K562 (cell line): ENCODE results near the gene LRRC61. TPM values are rescaled to one million over a fixed set of nuclear protein-coding genes. Genes with fewer than 3 reads are reported as not detected.

Source experiments
- CHCHD3 ChIP-seq: fragments of 250-450 bp; sonication (Bioruptor Pico); IDR thresholded peaks from 2 replicates; pipeline ENCODE4 v2.1.2; 2022; ENCODE audit warnings: mild to moderate bottlenecking
- CTBP1 ChIP-seq: fragments of 450-650 bp; IDR thresholded peaks from 2 replicates; pipeline ENCODE4 v1.6.1; 2016; ENCODE audit warnings: borderline replicate concordance
- ETV1 ChIP-seq: fragments of 450-650 bp; conservative IDR thresholded peaks from 2 replicates; pipeline ENCODE4 v1.6.1; 2016; ENCODE audit warnings: missing genetic modification characterization, control low read depth, low read depth, missing compliant biosample characterization
- EZH2 ChIP-seq: IDR thresholded peaks from 2 replicates; pipeline ENCODE4 v1.6.1; 2012; ENCODE audit warnings: low read depth, mild to moderate bottlenecking, inconsistent platforms, low read length, borderline replicate concordance
- GATA2 ChIP-seq: sonication (generic); formaldehyde crosslinking; IDR thresholded peaks from 2 replicates; pipeline ENCODE4 v1.4.0; 2020; ENCODE audit warnings: mild to moderate bottlenecking, missing genetic modification reagents
- HOMEZ ChIP-seq: fragments of 250-450 bp; sonication (Bioruptor Pico); IDR thresholded peaks from 2 replicates; pipeline ENCODE4 v1.4.0; 2020; ENCODE audit warnings: mild to moderate bottlenecking, moderate library complexity
- KDM5B ChIP-seq: fragments of 200-600 bp; sonication (generic); IDR thresholded peaks from 2 replicates; pipeline ENCODE4 v1.6.1; 2012; ENCODE audit warnings: low read depth, mild to moderate bottlenecking, moderate library complexity, low read length, control low read depth, inconsistent platforms; ENCODE audit not compliant: insufficient replicate concordance
- KHSRP ChIP-seq: fragments of 450-650 bp; IDR thresholded peaks from 2 replicates; pipeline ENCODE4 v1.6.1; 2017
- MCM3 ChIP-seq: fragments of 450-650 bp; IDR thresholded peaks from 2 replicates; pipeline ENCODE4 v1.6.1; 2016
- NCOA1 ChIP-seq: fragments of 450-650 bp; IDR thresholded peaks from 2 replicates; pipeline ENCODE4 v1.6.1; 2016; ENCODE audit warnings: low read depth
- NCOA4 ChIP-seq: fragments of 450-650 bp; IDR thresholded peaks from 2 replicates; pipeline ENCODE4 v1.6.1; 2018; ENCODE audit warnings: mild to moderate bottlenecking; ENCODE audit not compliant: partially characterized antibody
- NFIX ChIP-seq: fragments of 250-450 bp; sonication (Bioruptor Pico); IDR thresholded peaks from 2 replicates; pipeline ENCODE4 v1.4.0; 2020; ENCODE audit warnings: low read depth, mild to moderate bottlenecking, moderate library complexity
- PHB2 ChIP-seq: fragments of 450-650 bp; IDR thresholded peaks from 2 replicates; pipeline ENCODE4 v1.6.1; 2017; ENCODE audit warnings: low read depth
- PRMT5 ChIP-seq: sonication (generic); formaldehyde crosslinking; IDR thresholded peaks from 2 replicates; pipeline ENCODE4 v1.5.0; 2020; ENCODE audit warnings: missing genetic modification reagents
- SMAD3 ChIP-seq: fragments of 450-650 bp; formaldehyde crosslinking; conservative IDR thresholded peaks from 2 replicates; pipeline ENCODE4 v1.4.0; 2020; ENCODE audit warnings: mild to moderate bottlenecking
- ZNF644 ChIP-seq: fragments of 200-800 bp; sonication (Bioruptor generic); IDR thresholded peaks from 2 replicates; pipeline ENCODE4 v1.6.1; 2016; ENCODE audit warnings: low read depth, missing genetic modification characterization, missing compliant biosample characterization
- ZNF668 ChIP-seq: fragments of 250-450 bp; sonication (Bioruptor Pico); IDR thresholded peaks from 2 replicates; pipeline ENCODE4 v1.8.0; 2022; ENCODE audit warnings: mild to moderate bottlenecking, inconsistent platforms
- polyA plus RNA-seq, 8 experiments: library from polyadenylated mRNA; depleted of rRNA in 4 of 8; stranded (reverse) in 5 of 8; unstranded in 3 of 8; fragments of >200 nt; fragmentation: Nextera tagmentation in 2 of 8; fragmentation: Illumina TruSeq in 1 of 8; extraction: Ambion mirVana in 2 of 8; extraction: Trizol in 1 of 8; gene quantifications; 2 replicates each; pipeline versions ENCODE4 v1.2.1 to v1.2.3, GENCODE V29; 2011 to 2014; ENCODE audit warnings: inconsistent platforms in 1 of 8, missing spikeins in 1 of 8
- total RNA-seq, 7 experiments: library from RNA; depleted of rRNA in 6 of 7; stranded (reverse); fragments of >200 nt in 6 of 7; fragmentation: Illumina TruSeq in 2 of 7; extraction: Trizol in 2 of 7; gene quantifications; 2 replicates each; pipeline versions ENCODE4 v1.2.1 to v1.2.3, GENCODE V29; 2011 to 2021; ENCODE audit warnings: low replicate concordance in 1 of 7
- TF ChIP-seq, protein P1 (sequence below): fragments of 250-450 bp; sonication (Bioruptor Pico); IDR thresholded peaks from 2 replicates; pipeline ENCODE4 v1.8.0; 2021; ENCODE audit warnings: borderline replicate concordance, mild to moderate bottlenecking, moderate library complexity; ENCODE audit not compliant: poor library complexity, severe bottlenecking
- TF ChIP-seq, protein P2 (sequence below): fragments of 250-450 bp; sonication (Bioruptor Pico); IDR thresholded peaks from 2 replicates; pipeline ENCODE4 v1.8.0; 2021; ENCODE audit warnings: moderate library complexity, mild to moderate bottlenecking, inconsistent platforms
- TF ChIP-seq, protein P3 (sequence below): fragments of 250-450 bp; sonication (Bioruptor Pico); IDR thresholded peaks from 2 replicates; pipeline ENCODE4 v1.8.0; 2021; ENCODE audit warnings: moderate library complexity, mild to moderate bottlenecking, inconsistent platforms
- TF ChIP-seq, protein P4 (sequence below): fragments of 250-450 bp; sonication (Bioruptor Pico); IDR thresholded peaks from 2 replicates; pipeline ENCODE4 v1.5.0; 2021; ENCODE audit warnings: mild to moderate bottlenecking, moderate library complexity

LRRC61 gene
- total and polyA plus RNA-seq, 9 of the 15 experiments (the other 6 are each of a cell fraction or from before 2014, with no cell fraction given): 1.3 to 55.2 (median 35.2) TPM

GRCh38 chr7:150317748-150318444 is 5.3 kb upstream of the LRRC61 start (continued):
- TF ChIP-seq, protein P1, sequence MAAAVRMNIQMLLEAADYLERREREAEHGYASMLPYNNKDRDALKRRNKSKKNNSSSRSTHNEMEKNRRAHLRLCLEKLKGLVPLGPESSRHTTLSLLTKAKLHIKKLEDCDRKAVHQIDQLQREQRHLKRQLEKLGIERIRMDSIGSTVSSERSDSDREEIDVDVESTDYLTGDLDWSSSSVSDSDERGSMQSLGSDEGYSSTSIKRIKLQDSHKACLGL (CRISPR knock-in tag): no peak
- TF ChIP-seq, protein P2, sequence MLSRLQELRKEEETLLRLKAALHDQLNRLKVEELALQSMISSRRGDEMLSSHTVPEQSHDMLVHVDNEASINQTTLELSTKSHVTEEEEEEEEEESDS (CRISPR knock-in tag): no peak
- TF ChIP-seq PHB2 (no peak), CTBP1 (peak; percentile 63; the same call in 1 of the 2 replicates), NCOA4 (no peak), KDM5B (no peak), NCOA1 (no peak; the same call in 1 of the 2 replicates), ETV1 (tag) (peak; percentile 76), EZH2 (no peak), MCM3 (no peak), GATA2 (CRISPR knock-in tag) (no peak), CHCHD3 (CRISPR knock-in tag) (no peak), ZNF668 (no peak), ZNF644 (peak; percentile 58; the same call in 1 of the 2 replicates), HOMEZ (CRISPR knock-in tag) (no peak), NFIX (CRISPR knock-in tag) (no peak), SMAD3 (CRISPR knock-in tag) (peak; percentile 58; the same call in 1 of the 2 replicates), PRMT5 (CRISPR knock-in tag) (no peak), KHSRP (no peak)
- TF ChIP-seq, protein P3, sequence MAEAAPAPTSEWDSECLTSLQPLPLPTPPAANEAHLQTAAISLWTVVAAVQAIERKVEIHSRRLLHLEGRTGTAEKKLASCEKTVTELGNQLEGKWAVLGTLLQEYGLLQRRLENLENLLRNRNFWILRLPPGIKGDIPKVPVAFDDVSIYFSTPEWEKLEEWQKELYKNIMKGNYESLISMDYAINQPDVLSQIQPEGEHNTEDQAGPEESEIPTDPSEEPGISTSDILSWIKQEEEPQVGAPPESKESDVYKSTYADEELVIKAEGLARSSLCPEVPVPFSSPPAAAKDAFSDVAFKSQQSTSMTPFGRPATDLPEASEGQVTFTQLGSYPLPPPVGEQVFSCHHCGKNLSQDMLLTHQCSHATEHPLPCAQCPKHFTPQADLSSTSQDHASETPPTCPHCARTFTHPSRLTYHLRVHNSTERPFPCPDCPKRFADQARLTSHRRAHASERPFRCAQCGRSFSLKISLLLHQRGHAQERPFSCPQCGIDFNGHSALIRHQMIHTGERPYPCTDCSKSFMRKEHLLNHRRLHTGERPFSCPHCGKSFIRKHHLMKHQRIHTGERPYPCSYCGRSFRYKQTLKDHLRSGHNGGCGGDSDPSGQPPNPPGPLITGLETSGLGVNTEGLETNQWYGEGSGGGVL (CRISPR knock-in tag): no peak
- TF ChIP-seq, protein P4, sequence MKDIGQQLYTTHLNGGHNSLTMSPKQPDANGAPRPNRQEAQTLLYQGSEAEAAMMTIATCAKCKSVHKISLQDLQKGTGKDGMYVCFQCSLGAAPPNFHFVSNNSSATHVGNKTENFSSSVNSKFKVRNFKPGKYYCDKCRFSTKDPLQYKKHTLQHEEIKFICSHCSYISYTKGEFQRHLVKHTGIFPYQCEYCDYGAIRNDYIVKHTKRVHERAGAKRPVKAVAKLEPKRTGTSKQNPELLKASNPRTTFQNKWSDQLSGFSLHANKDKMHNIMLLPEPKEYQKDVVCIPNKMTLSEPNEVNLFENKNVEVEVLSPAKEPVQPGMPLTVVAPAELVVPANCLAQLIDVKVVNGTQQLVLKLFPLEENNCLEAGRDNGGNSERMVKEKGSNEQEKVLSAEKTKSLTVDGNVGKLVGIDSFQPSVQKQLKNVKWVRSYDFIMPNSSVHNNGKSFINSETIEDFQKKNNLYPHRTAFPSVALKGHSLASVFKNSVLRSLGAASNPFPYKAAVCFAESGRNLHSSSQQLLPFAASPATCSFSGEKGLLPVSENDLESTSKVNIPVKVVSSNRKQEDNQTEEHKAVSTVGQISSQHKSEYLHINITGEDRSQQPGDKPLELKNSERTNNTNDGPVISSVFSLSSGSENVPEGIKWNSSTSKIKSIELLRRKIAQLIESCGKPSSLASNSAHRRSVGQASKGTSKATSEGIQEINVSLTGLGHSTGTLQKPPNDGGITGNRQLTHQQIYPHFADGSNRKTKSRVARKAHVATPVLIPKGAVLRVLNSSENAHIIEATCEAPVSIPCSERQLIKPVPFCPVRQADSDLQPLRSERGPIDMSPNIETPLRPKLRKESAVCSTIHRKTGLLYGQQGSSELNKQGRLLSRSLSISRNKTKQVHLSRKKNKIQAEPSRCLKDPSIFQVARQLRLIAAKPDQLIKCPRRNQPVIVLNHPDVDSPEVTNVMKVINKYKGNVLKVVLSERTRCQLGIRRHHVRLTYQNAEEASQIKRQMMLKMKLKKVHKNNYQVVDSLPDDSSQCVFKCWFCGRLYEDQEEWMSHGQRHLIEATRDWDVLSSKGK (CRISPR knock-in tag): no peak
